ENCODE data around the gene AIPL1. TPM values are rescaled to one million over a fixed set of nuclear protein-coding genes. Genes with fewer than 3 reads are reported as not detected.
"Not testable (repeated sequence)": the region's sequence is repeated elsewhere in the genome, so short reads cannot be mapped to it uniquely, and the experiment has no call there.

Gene AIPL1
- total RNA-seq (2014; rRNA removed; shearing (Covaris generic); ENCODE audit: low replicate concordance): not detected in 2 replicates

- H3K36me3 ChIP-seq: no peaks in the 10 kb centered on the region
- H3K27me3 ChIP-seq: no peaks in the 10 kb centered on the region
- DNase-seq: no peak
- H3K9me3 ChIP-seq: no peaks in the 10 kb centered on the region
- no peak within 1 kb of the TSS for H3K4me3 ChIP-seq
Observed at GRCh38 chr17:6435051-6435450, at the start of gene AIPL1. TSS of gene AIPL1 (minus strand) at chr17:6435121. CDS start at chr17:6435104, 17 bp downstream.

- Histone ChIP-seq H3K27me3 (no peaks in the 10 kb centered on the region), H3K9me3 (no peaks in the 10 kb centered on the region), H3K36me3 (no peaks in the 10 kb centered on the region), H3K4me3 (no peak overlapping the region)
- no peak for DNase-seq
Observed at GRCh38 chr17:6483507-6483906, 48.6 kb upstream of the AIPL1 start.

DNA sequence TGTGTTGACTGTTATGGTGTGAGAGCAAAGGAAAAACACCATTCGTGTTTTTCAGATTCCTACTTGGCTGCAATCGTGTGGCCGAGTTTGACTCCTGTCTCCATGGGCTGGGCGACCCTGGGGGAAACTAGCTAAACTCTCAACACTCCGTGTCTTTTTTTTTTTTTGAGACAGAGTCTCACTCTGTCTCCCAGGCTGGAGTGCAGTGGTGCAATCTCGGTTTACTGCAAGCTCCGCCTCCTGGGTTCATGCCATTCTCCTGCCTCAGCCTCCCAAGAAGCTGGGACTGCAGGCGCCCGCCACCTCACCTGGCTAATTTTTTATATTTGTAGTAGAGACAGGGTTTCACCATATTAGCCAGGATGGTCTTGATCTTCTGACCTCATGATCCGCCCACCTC is 47.9 kb upstream of the AIPL1 start:
- H3K4me3 ChIP-seq, H3K9me3 ChIP-seq, H3K27me3 ChIP-seq, DNase-seq, H3K36me3 ChIP-seq: not testable (repeated sequence)

GRCh38 chr17:6482105-6482455 is 47.2 kb upstream of the AIPL1 start:
- Histone ChIP-seq H3K4me3 (no peak overlapping the region), H3K36me3 (no peaks in the 10 kb centered on the region), H3K27me3 (no peaks in the 10 kb centered on the region), H3K9me3 (no peaks in the 10 kb centered on the region)
- DNase-seq: no peak

DNA sequence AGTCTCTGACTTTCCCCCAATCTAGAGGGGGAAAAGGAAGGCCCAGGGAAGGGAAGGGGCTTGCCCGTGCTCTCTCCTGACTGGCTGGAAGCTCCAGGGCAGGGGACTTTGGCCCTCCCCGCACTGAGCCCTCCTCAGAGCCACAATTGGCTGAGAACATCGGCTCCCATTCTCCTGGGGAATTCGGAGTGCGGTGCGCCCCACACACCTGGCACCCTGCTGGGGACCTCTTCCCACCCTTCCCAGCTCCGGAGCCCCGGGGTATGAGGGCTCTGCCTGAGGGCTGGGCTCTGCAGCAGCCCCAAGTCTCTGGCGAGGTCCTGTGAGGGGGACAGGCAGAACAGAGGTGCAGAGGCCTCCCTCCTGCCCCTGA is 45.4 kb upstream of the AIPL1 start:
- H3K9me3 ChIP-seq: no peaks in the 10 kb centered on the region
- H3K4me3 ChIP-seq: no peak overlapping the region

DNA sequence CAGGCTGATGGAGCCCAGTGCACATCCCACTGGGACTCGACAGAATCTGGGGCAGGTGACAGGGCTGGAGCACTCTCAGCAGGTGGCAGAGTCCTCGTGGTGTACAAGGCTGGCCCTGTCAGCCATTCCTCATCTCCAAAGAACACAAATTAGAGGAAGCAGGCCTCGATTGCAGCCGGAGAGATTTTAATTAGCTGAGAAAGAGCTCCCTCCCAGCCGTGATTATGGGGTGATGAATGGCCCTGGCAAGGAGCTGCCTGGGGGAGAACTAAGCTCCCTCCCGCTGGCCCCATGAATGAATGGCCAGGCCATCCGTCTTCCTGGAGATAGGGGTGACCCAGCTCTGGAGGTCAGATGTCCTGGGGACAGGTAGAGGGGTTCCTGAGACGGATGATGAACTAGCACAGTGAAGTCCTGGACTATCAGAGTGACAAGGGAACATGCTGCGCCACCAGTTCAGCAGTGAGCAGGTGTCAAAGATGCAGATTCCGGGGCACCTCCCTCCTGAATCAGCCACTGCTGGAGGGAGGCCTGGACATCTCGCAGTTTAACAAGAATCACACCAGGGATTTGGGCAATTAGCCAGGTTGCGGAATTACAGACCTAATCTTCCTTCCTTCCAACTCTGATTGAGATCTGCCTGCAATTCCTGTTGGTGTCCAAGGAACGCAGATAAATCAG is 44.8 kb upstream of the AIPL1 start:
- no peaks in the 10 kb centered on the region for H3K36me3 ChIP-seq
- no peak overlapping the region for H3K4me3 ChIP-seq
- H3K27me3 ChIP-seq: no peaks in the 10 kb centered on the region
- DNase-seq: no peak
- no peaks in the 10 kb centered on the region for H3K9me3 ChIP-seq

More for the DNA sequence above, 45.4 kb upstream of the AIPL1 start:
- H3K36me3 ChIP-seq: no peaks in the 10 kb centered on the region
- no peak for DNase-seq
- H3K27me3 ChIP-seq: no peaks in the 10 kb centered on the region

GRCh38 chr17:6478486-6478885 is 43.6 kb upstream of the AIPL1 start:
- H3K4me3 ChIP-seq: no peak overlapping the region

DNA sequence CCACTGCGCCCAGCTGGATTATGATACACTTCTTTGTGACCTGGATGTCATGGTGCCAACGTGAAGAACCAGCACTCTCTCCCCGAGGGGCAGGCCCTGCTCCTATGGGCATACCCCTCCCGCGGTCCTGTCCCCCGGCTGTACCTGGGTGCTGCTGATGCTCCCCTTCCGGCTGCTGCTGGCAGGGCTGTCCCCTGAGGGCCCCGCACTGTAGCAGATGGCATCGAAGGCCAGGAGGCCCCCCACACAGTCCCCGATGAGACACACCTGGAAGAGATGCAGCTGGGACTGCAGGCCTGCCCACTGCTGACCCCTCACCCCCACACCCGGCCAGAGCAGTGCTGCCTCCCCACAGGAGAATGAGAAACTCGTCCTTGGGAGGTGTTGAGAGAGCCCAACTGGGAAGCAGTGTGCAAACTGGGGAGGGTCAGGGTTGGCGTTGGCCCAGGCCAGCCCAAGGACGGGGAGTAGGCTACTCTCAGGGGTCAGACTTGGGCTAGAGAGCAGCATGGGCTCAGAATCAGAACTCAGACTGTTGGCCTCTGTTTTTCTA is 43.0 kb upstream of the AIPL1 start:
- no peaks in the 10 kb centered on the region for H3K27me3 ChIP-seq
- no peaks in the 10 kb centered on the region for H3K9me3 ChIP-seq
- H3K36me3 ChIP-seq: no peaks in the 10 kb centered on the region
- no peak overlapping the region for H3K4me3 ChIP-seq
- DNase-seq: no peak

More at GRCh38 chr17:6478486-6478885, 43.6 kb upstream of the AIPL1 start:
- Histone ChIP-seq H3K36me3 (no peaks in the 10 kb centered on the region), H3K27me3 (no peaks in the 10 kb centered on the region), H3K9me3 (no peaks in the 10 kb centered on the region)
- DNase-seq: no peak

- no peaks in the 10 kb centered on the region for H3K9me3 ChIP-seq
- no peak for DNase-seq
- H3K36me3 ChIP-seq: no peaks in the 10 kb centered on the region
- no peak overlapping the region for H3K4me3 ChIP-seq
- H3K27me3 ChIP-seq: no peaks in the 10 kb centered on the region
Observed at GRCh38 chr17:6476810-6477179, 41.9 kb upstream of the AIPL1 start.

- Histone ChIP-seq H3K27me3 (no peaks in the 10 kb centered on the region), H3K4me3 (no peak overlapping the region), H3K36me3 (no peaks in the 10 kb centered on the region), H3K9me3 (no peaks in the 10 kb centered on the region)
- no peak for DNase-seq
Observed at GRCh38 chr17:6476076-6476809, 41.3 kb upstream of the AIPL1 start.

DNA sequence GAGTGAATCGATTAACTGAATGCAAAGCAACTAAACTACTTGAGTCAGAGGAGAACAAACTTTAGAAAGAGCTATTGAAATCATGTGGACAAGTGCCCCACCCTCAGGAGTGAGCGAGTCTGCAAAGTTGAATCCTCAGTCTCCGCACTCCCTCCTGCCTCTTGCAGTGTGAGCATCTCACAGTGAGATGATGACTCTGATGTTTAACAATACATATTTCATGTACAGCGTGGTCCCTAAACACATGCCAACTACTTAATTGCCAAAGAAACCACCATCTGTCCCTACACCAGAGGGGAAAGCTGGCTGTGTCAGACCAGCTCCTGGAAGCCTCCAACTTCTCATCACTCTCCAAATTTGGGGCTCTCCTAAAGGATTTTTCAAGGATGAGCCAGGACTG is 40.5 kb upstream of the AIPL1 start:
- no peak for DNase-seq

GRCh38 chr17:6474906-6475305 is 40.0 kb upstream of the AIPL1 start:
- H3K9me3 ChIP-seq: no peaks in the 10 kb centered on the region
- no peak overlapping the region for H3K4me3 ChIP-seq
- H3K27me3 ChIP-seq: no peaks in the 10 kb centered on the region
- no peaks in the 10 kb centered on the region for H3K36me3 ChIP-seq
- no peak for DNase-seq

More for the DNA sequence above, 40.5 kb upstream of the AIPL1 start:
- H3K36me3 ChIP-seq: no peaks in the 10 kb centered on the region
- no peaks in the 10 kb centered on the region for H3K9me3 ChIP-seq
- H3K4me3 ChIP-seq: no peak overlapping the region
- no peaks in the 10 kb centered on the region for H3K27me3 ChIP-seq

DNA sequence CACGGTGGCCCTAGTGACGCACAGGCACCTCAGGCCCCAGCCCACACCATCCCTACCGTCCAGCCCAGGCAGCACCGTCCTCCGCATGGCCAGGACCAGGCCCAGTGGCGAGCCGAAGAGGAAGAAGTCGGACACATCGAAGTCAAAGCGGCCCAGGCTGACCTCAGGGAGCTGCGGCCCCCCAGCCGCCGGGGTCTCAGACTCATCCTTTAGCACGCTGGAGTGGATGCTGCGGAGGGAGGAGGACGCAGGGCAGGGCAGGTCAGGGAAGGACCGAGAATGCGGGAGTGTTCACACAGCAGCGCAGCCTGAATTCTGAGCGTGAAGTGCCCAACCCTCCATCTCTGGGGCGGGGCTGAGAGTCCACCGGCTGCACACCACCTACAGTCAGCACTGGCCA is 39.5 kb upstream of the AIPL1 start:
- no peak for DNase-seq
- H3K4me3 ChIP-seq: no peak overlapping the region
- H3K36me3 ChIP-seq: no peaks in the 10 kb centered on the region
- no peaks in the 10 kb centered on the region for H3K9me3 ChIP-seq
- H3K27me3 ChIP-seq: no peaks in the 10 kb centered on the region

- Histone ChIP-seq H3K4me3 (no peak overlapping the region), H3K9me3 (no peaks in the 10 kb centered on the region), H3K36me3 (no peaks in the 10 kb centered on the region), H3K27me3 (no peaks in the 10 kb centered on the region)
- DNase-seq: peak; percentile 57
Observed at GRCh38 chr17:6473128-6473767, 38.3 kb upstream of the AIPL1 start.

DNA sequence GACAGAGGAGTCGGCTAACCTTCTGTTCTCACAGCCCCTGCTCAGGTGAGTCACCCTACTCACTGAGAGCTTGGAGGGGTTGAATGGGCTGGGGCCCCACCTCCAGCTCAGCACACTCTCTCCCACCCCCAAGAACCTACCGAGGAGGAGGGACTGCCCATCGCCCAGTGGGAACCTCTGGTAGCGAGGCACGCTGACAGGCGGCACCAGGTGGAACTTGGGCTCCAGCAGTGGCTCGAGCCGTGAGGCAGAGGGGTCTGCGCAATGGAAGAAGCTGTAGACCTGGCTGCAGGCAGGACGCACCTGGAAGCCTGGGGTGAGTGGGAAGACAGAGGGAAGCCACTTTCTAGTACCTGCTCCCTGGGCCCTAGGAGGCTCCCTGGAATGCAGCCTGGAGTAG is 37.6 kb upstream of the AIPL1 start:
- no peaks in the 10 kb centered on the region for H3K36me3 ChIP-seq
- DNase-seq: no peak
- H3K9me3 ChIP-seq: no peaks in the 10 kb centered on the region
- H3K4me3 ChIP-seq: no peak overlapping the region
- H3K27me3 ChIP-seq: no peaks in the 10 kb centered on the region

GRCh38 chr17:6471531-6472465 is 36.9 kb upstream of the AIPL1 start:
- Histone ChIP-seq H3K4me3 (no peak overlapping the region), H3K9me3 (no peaks in the 10 kb centered on the region), H3K27me3 (no peaks in the 10 kb centered on the region), H3K36me3 (no peaks in the 10 kb centered on the region)
- DNase-seq: peak; percentile 74

Data from MG63 (cell line).